Measurements from ENCODE around the gene KIF25.
A peak's percentile ranks its signal among the peaks of the same experiment; 100 is the strongest.

Gene KIF25

DNA sequence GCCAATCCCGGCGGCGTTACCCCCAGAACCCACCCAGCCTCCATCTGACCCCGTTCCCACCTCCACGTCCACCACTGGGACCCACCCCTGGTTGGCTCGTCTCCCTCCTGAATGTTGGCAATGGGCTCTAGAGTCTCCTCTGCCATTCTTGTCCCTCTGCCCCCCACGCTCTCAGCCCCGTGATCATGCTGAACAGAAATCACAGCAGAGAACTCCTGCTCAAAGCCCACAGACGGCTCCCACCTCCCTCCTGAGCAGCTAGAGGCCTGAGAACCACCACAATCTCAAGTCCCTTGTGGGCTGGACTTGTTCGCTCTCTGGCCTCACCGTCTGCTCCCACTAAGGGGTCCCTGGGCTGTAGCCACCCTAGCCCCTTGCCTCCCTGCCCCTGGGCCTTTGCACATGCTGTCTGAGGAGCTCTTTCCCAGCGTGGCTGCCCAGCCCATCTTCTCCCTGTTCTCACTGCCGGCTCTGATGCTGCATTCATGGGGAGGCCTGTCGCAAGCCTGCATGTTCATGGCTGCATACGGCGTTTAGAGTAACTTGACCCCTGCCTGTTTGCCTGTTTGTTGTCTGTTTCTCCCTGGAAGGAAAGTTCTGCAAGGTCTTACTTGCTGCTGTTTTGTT is 92.7 kb downstream of the KIF25 start:
- no peak for DNase-seq (ENCODE audit: low read depth)

GRCh38 chr6:168090706-168091105 is 93.2 kb downstream of the KIF25 start:
- DNase-seq (ENCODE audit: low read depth) = no peak

DNA sequence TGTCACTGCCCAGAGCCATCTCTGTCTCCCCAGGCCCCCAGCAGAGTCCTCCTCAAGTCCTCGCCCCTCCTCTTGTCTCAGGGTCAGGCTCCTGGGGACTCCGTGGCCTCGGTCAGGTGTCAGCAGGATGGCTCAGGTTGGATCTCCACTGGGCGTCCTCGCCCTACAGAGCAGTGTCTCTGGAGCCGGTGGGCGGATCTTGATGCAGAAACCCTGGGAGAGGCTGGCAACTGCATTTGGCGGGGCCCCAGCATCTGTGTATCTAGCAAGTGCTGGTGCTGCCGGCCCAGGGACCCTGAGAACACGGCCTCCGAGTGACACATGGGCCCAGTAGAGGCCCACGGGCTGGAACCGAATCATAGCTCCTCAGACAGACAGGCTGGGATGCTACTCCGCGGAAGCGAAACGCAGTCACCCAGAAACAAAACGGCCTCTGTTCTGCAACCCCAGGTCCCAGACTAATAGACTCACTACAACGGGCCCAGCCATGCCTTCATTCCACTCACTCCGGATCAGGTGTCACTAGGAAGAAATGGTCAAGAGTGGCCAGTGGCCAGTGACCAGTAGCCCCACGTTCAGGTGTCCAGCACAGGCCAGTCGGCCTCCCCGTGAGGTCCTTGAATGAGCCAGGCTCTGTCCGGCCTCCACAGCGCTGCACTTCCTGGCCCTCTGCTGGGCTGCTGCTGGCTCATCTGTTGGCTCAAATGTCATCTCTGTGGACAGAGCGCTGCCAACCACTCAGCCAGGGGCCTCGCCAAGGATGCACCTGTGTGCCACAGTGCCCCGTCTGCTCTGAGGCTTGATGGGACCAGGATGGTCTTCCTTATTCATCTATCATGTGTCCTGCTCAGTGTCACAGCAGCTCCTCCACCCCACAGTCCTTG is 94.2 kb downstream of the KIF25 start:
- DNase-seq (ENCODE audit: low read depth) = no peak

DNA sequence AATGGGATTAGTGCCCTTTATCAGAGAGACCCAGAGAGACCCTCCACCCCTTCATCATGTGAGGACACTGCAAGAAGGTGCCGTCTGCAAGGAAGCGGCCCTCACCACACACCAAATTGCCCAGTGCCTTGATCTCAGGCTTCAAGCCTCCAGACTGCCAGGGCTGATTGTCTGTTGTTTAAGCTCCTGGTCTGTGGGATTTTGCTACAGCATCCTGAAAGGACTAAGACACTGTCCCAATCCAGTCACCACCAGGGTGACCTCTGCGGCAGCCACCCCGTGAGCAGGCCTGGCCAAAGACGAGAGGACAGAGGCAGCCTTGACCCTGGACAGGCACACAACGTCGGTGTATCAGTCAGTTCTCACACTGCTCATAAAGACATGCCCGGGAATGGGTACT is 95.1 kb downstream of the KIF25 start:
- no peak for DNase-seq (ENCODE audit: low read depth)

- peak; percentile 22 for DNase-seq (ENCODE audit: low read depth)
Measured at GRCh38 chr6:168093071-168093505, 95.6 kb downstream of the KIF25 start.

DNA sequence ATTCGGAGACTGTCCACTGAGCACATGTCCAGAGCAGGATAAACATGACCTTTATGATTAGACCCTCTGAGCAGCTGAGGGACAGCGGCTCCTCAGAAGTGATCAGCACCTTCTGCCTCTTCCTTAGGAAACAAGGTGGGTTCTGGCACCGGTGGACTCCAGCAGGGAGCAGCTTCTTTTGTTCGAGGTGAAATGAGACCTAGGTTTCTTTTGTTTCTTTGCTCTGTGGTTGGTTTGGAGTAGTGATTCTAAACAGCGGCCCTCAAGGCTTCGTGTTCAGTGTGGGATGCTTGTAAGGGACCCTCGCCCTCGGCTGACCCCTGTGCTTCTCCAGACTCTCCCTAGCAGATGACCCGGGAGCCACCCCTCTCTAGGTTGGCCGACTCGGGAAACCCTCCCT is 96.2 kb downstream of the KIF25 start:
- no peak for DNase-seq (ENCODE audit: low read depth)

All from stimulated activated CD4-positive, alpha-beta T cell treated with anti-CD3 and anti-CD28 coated beads, Interleukin-2, amount 100 ng/mL, for 4 hours (primary cell).